ENCODE data around the gene MGLL.

MGLL gene

DNA sequence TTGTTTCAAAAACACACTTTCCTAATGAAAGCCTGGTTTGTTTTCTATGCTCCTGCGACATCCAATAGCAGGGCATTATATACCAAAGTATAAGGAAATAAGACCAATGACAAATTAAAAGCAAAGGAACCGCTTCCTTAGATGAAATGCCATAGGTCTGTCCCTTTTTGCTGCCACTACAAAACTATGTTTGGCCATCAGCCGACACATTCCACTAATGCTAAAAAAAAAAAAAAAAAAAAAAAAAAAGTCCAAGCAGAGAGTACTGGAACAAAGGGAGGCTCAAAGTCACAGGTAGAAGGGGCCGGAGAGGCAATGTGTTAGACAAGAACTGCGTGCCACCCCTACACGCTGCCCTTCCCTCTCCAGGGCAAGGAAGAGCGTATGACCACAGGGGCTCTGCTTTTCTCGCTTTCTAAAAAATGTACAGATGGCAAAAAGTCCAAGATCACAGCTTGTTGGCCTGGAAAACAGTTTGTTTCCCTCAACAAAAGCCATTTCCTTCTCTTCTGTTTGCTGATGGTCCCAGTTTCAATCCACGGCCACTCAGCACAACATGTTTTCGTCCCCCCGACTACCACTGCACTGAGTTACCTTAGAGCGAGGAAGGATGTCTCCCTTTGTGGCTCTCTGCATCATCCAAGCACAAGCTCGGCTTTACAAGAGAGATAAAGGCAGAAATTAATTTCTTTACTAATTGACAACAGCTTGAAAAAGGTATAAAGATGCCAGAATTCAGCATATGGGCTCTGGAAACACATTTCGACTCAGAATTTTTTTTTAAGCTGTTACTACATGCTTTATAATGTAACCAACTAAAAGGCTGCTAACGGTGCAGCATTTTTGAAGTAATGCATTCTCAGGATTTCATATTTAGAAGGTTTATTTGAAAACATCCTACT is 78.7 kb downstream of the MGLL start:
- no peak for DNase-seq

DNA sequence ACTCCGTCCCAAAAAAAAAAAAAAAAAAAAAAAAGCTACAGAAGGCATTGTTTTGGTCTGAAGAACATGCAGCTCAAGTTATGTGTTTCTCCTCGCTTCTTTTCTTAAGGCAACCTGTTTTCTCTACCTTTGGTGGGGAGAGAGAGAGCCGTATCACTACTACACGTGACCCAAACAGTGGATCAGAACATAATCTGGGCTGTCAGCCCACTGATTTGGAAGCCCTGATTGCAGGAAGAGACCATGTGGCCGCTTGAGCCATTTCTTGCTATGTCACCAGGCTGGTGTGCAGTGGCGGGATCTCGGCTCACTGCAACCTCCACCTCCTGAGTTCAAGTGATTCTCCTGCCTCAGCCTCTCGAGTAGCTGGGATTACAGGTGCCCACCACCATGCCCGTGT is 79.7 kb downstream of the MGLL start:
- no peak for DNase-seq

DNA sequence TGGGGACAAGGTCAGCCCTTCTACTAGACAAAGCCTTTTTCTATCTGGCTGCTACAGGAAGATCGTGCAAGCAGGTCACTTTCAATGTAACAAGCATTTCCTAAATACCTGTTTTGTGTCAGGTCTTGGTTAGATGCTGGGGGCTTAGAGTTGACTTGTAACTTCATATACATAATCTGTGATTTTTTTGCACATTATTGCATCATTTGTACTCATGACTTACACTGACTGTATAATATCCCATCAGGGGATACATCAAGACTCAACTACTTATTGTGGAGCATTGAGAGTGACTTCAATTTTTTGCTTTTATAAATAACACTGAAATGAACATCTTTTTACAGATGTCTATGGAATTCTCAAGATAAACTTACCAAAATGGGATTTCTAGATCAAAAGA is 80.6 kb downstream of the MGLL start:
- no peak for DNase-seq

DNA sequence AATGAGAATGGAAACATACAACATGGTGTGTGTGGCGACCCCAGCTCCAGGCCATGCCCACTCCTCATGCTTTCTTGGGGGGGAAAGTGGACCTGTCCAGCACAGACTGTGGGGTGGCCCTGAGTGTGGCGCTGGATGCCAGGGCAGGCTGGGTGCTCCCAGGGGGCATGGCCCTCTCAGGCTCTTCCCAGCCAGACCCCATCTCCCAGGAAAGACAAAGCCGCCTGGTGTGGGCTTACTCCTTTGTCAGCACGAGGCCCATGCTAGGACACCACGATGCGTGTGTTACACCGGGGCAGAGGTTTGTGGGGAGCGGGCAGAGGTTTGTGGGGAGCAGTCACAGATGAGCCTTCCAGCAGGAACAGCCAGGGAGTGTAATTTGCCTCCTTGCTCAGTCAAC is 81.1 kb downstream of the MGLL start:
- DNase-seq: no peak

DNA sequence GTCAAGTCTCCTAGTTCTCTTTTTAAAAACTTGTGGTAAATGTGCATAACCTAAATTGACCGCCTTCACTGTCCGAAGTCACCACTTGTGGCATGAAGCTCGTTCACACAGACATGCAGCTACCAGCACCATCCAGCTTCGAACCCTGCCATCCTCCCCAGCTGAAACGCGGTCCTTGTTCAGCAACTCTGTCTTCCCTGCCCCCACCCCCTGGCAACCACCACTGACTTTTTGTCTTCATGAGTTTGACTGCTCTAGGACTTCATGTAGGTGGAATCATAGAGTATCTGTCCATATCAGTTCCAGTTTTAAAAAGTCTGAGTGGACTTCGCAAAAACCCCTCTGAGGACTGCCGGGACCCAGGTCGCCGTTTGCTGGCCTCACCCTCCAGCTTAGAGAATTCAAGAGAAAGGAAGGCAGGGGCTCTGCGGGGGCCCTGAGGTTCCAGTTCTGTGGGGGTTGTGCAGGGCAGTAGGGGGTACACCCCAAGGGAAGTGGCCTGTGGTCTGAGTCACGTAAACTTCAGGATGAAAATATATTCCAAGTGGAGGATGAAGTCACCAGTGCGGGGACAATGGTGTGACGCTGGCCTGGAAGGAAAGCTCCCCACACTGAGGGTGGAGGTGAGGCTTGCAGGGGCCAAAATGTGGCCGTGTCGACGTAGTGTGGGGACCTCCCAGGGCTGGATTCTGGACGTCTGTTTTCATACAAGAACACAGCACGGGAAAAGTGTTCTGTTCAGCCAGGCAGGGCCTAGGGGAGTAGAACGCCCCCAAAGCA is 82.0 kb downstream of the MGLL start:
- no peak for DNase-seq

DNA sequence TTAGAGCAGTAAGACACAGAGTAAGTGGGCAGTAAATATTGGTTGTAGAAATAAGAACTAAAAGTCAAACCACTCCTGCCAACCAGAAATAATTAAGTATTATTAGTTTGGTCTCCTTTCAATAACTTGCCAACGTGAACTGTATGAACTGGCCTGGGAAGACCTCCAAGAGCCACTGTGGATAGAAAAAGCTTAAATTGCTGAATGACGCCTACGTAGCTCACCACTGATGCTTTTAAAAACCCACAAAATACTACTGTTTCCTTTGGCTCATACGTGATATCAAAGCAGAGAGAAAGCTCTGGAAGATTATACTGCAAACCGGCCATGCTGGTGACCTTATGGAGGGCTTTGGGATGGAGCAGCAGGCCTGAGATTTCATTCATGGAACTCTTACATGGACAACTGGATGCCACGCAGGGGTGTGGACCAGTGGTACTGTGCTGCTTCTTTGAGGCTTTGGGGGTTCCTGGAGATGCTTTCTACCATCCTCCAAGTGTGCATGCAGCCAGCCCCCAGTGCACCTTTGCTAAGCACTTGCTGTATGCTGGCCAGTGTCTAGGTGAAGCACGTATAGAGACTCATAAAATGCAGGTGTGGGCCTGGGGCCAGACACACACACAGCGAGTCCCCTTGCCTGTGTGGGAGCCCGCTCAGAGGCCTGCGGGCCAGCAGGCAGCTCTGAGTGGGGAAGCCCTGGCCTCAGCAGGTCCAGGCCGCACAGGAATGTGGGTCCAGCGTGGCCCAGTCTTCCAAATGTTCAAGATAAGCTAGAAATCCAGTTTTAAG is 82.8 kb downstream of the MGLL start:
- DNase-seq: no peak

DNA sequence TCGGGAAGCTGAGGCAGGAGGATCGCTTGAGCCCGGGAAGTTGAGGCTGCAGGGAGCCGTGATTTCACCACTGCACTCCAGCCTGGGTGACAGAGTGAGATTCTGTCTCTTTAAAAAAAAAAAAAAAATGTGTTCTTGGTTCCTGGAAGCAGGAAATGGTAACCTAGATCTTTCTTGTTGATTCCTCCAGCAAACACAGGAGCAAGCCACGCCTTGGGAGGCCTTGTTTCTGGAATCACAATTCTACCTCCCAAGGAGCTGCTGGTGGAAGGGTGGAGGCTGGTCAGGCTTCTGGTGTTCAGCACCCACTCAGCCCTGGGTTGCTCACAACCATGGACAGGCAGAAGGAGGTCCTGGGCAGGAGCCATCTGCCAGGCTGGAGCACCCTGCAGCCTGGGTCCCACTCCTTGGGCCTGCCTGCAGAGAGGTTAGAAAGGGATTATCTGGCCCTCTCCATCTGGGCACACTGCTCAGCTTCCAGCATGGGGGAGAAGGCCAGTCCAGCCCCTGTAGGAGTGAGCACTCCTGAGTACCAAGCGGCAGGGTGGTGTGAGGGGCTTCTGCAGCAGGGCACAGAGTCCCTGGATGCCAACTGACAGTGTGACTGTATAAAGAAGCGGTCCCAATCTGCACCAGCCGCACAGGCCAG is 84.0 kb downstream of the MGLL start:
- no peak for DNase-seq

DNA sequence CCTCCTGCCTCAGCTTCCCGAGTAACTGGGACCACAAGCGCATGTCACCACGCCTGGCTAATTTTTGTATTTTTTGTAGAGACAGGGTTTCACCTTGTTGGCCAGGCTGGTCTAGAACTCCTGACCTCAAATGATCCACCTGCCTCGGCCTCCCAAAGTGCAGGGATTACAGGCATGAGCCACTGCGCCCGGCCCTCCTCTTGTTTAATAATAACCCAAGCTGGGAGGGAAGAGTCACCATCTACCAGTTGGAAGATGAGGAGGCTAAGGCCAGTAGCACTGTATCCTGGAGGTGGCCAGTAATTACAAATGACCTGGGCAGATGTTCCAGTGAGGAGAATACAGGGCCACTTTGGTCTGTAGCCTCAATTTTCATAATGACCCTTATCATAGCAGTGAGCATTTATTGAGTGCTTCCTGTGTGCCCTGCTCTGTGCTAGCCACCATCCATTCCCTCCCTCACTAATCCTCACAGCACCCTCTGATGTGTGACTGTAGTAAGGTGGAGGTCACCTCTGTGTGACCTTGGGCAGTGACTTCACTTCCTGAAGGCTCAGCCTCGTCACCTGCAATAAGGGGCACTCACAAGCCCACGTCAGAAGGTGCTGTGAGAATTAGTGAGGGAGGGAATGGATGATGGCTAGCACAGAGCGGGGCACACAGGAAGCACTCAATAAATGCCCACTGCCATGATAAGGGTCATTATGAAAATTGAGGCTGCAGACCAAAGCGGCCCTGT is 85.3 kb downstream of the MGLL start:
- no peak for DNase-seq

DNA sequence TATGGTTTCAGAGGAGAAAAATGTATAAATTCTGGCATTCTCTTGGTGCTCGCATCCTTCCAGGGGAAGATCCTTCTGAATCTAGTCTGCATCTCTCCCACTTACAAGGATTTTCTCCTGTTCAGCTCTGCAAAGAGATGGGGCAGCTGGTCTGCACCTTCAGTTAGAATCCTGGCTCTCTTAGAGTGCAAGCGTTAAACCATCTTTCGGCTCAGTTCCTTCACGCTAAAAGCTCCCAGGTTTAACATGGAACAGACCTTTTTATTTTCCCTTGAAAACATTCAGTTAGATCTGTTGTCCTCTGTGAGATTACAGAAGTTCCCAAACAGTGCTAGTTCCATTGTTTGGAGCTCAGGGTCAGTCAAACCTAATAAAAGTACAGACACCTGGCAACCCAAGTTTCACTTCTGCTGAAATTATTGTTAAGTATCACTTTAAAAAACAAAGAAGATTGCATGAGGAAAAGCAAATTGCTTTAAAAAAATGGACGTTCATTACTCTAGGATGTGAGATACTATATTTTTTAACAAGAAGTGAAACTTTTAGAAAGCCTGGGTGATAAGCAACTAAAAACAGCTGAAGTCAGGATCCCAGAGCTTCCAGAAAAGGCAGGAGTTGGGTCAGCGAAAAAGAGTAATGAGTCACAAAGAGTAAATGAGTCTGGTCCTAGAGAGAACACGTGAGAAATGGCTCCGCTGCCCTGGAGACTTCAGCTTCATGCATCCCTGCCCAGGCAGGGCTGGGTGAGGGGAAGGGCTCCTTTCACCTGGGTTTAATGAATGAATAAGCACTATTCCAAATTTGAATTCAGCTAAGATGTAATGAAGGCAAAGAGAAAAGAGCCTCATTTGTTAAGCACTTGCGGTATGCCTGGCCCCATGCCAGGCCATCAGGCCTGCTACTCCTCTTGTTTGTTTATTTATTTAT is 86.3 kb downstream of the MGLL start:
- peak in 2 of 56 donors; percentile 22 to 26 for DNase-seq

DNA sequence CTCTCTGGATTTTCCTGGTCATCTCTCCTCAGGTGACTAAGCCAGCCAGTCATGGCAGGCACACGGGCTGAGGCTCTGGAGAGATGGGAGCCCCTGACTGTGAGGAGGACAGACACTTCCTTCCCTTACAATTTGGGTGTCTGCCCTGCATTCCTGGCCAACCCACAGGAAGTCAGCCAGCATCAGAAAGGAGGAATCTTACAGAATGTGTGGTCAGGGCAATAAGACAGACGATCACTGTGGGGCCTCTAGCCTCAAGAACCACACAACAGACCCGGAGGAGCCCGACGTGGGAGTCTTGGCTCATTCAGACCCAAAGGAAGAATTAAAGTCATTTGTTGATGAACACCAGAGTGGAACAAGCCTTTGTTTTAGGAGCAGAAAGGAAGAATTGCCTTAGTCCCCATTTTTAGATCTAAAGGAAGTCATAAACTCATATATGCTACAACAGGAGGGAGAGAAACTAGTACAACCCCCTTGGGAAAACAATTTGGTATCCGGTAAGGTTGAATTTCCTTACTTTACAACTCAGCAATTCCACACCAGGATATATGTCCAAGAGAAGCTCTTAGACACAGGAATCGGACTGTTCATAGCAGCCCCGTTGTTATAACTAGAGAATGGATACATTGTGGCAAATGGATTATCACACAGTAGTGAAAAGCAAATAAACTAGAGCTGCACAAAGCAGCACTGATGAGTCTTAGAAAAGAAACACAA is 87.4 kb downstream of the MGLL start:
- DNase-seq: peak in 3 of 56 donors; percentile 17 to 59 (median 29)

DNA sequence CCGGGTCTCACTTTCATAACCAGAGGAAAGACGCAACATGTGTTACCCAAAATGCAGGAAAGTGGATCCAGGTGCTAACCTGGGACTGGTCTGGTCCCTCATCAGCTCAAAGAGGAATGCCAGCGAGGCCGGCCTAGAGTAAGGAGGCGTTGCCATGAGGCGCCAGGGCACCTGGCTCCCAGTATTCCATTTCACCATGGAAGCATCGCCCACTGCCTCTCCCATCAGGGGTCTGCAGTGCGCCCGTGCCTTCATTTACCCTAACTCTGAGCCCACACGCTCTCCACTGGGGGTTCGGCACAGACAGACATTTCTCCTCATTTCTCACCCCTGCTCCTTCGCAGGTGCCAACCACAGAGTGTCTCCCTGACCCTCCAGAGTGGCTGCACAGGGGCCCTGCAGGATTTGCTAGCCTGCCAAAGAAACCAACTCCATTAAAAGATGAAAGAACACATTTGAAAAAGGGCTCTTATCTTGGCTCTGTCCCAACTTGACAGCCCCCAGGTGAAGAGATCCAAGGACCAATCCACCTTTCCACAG is 88.1 kb downstream of the MGLL start:
- DNase-seq: no peak

DNA sequence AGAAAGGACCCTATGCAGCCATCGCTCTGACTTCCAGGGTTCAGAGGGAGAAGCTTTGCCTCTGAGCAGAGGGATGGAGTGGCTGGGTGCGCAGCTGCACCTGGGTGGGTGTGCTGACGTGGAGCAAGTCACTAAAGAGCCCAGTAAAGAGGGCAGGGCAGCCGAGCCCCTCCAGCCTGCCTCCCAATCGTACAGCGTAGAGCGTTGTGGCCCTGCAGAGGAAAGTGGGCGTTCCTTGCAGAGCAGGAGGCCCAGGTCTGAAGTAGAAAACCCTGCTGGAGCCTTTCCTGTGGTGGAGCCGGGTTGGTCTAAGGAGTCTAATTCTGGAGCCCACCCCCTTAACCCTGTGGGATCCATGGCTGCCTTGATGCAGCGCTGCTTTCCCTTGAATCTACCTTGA is 88.5 kb downstream of the MGLL start:
- DNase-seq: no peak

DNA sequence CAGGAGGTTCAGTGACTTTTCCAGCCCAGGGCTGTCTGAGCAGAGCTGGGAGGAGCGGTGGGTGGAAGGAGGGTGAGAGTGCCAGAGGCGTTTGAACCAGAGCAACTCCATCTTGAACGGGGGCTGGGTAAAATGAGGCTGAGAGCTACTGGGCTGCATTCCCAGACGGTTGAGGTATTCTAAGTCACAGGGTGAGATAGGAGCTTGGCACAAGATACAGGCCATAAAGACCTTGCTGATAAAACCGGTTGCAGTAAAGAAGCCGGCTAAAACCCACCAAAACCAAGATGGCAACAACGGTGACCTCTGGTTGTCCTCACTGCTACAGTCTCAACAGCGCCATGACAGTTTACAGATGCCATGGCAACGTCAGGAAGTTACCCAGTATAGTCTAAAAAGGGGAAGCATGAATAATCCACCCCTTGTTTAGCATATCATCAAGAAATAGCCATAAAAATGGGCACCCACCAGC is 89.4 kb downstream of the MGLL start:
- no peak for DNase-seq

DNA sequence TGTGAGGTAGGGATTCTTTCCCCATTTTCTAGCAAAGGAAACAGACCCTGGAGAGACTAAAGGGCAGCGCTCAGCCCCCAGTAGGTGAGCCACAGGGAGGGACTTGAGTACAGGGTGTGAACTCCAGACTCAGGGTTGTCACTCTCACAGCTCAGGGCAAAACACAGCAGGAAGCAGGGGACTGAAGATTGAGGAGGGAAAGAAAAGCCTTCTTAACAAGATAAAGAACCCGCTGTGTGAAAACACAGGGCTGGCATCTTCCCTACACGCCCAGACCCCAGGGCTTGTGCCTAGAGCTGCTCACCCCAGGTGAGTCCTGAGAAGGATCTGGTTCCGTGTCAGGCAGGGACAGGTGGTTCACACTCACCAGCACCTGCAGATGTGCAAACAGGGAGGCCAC is 90.0 kb downstream of the MGLL start:
- DNase-seq: no peak

DNA sequence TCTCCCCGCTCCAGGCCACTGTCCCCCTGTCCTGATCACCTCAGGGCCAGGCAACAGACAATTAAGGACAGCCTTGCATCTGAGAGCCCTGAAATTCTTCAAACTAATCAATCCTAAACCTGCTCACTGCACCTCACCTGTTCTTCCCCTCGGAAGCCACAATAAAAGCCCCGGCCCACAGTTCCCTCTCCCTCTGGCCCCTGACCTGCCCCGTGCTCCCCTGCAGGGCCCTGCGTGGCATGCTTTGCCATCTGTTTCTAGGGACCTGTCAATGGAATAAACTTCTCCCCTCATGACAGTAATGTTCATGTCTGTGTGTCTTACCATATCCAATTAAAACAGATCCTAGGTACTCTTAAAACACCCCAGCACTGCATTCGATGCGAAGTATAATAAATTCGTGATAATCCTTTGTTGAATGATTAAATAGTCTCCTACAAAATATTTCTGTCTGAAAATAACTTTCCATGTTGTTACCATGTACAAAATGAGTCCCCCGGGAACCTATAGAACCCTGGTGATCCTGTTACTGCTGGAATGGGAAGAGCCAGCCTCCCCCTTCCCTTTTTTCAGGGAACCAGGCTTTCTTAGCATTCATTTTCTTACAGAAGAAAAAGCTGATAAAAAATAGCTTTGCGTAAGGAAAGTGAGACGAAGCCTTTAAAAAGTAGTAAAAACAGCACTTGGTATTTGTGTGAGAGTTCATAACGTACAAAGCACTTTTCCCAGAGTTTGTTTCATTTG is 90.6 kb downstream of the MGLL start:
- no peak for DNase-seq

DNA sequence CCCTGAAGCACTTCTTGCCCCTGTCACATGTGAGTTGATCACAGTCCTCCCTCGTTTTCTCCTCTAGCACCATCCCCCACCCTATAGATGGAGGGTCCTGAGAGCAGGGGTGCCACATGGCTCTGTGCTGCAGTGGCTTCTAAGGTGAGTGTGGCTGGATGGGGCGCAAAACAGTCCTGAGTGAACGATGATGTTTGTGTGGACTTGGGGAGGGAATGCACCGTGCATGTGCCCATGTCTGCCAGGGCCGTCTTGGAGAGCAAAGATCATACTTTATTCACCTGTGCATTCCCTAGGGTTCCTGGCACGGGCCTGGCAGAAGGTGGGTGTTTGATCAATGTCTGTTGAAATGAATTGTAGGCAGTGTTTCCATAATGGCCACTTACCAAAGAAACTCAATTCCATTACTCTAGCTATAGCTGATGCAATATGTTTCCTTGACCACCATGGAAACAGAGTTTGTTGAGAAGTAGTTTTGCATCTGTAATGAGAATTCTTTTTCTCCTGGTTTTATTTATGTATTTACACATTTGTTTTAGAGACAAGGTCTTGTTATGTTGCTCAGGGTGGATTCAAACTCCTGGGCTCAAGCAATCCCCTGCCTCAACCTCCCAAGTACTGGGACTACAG is 91.5 kb downstream of the MGLL start:
- DNase-seq: no peak

DNA sequence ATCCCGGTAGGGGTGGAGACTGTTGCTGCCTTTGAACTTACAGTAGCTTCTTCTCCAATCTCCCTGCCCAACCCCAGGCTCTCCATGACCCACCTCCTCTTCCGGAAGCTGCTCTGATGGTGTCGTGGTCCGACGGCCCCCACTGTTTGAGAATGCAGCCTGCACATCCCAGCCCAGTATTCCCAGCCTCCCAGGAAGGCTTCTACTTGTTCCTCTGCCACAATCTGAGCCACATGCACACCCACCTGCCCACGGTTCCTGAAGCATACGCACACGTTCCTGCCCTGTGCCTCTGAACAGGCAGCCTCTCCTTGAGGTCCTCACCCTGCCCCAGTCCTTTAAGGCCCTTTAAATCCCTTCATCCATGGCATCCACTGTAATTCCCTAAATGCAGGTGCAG is 92.1 kb downstream of the MGLL start:
- DNase-seq: no peak
